ENCODE measurements around the gene CNOT3. TPM values are rescaled to one million over a fixed set of nuclear protein-coding genes. Genes with fewer than 3 reads are reported as not detected.

Gene CNOT3
- total and polyA plus RNA-seq, 2 of the 13 experiments (the other 11 are each of a cell fraction or from before 2014, with no cell fraction given), result 4.3 to 5.8 TPM

DNA sequence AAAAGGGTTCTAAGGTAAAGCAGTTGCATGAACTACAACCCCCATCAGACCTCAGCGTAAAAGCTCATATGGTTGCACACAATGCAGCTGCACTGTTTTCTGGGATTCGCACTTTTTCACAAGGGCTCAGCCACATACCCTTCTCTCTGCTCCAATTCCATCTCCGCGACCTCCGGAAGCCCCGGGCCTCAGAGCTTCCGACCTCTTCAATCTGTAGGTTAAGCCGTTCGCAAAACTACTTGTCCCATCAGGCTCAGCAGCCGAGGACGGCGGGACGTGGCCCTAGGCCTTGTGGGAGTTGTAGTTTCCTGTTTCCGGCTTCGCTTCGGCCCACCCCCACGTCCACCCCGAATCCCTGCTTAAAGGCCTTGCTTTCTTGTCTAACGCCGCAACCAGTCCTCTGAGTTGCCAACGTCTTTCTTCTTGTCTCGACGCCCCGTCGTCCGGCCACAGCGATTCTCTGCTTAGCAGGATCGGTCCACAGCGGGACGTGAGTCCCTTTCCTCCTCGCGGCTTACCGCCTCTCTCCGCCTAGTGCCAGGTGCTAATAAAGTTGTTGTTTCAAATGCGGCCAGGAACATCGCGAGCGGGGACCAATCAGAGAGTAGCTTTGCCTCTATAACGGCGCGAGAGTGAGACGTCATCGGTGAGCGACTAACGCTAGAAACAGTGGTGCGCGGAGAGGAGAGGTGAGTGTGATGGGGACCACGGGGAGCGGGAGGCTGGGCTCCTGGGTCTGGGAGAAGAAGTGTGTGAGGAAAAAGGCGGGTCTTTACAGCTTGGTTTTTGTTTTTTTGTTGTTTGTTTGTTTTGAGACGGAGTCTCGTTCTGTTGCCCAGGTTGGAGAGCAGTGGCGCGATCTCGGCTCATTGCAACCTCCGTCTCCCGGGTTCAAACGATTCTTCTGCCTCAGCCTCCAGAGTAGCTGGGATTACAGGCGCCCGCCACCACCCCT is 22.2 kb upstream of the CNOT3 start, which contains the start of the genes PRPF31 and TFPT (continued):
- TF ChIP-seq RBFOX2 (IDR thresholded peaks at IDR 0.05; ENCODE audit: low read depth, low read length) (peak; percentile 21; the same call in 1 of the 2 replicates), ZNF552 (CRISPR knock-in tag; IDR thresholded peaks at IDR 0.05; ENCODE audit: borderline replicate concordance) (peak; percentile 80; the same call in 1 of the 2 replicates), ZNF772 (CRISPR knock-in tag; IDR thresholded peaks at IDR 0.05) (0 out of 2 replicates have a peak, but pooled peaks have one; percentile 60), ZNF225 (CRISPR knock-in tag; IDR thresholded peaks at IDR 0.05) (no peak), MTF1 (CRISPR knock-in tag; IDR thresholded peaks at IDR 0.05) (no peak), MAFG (CRISPR knock-in tag; IDR thresholded peaks at IDR 0.05) (no peak), ZNF326 (CRISPR knock-in tag; IDR thresholded peaks at IDR 0.05; ENCODE audit: borderline replicate concordance) (no peak), MEF2D (CRISPR knock-in tag; IDR thresholded peaks at IDR 0.05) (peak; percentile 88), ZNF547 (CRISPR knock-in tag; IDR thresholded peaks at IDR 0.05) (peak; percentile 67; the same call in 1 of the 2 replicates), ZNF567 (CRISPR knock-in tag; IDR thresholded peaks at IDR 0.05; ENCODE audit: borderline replicate concordance) (no peak)
- TF ChIP-seq, protein P1, sequence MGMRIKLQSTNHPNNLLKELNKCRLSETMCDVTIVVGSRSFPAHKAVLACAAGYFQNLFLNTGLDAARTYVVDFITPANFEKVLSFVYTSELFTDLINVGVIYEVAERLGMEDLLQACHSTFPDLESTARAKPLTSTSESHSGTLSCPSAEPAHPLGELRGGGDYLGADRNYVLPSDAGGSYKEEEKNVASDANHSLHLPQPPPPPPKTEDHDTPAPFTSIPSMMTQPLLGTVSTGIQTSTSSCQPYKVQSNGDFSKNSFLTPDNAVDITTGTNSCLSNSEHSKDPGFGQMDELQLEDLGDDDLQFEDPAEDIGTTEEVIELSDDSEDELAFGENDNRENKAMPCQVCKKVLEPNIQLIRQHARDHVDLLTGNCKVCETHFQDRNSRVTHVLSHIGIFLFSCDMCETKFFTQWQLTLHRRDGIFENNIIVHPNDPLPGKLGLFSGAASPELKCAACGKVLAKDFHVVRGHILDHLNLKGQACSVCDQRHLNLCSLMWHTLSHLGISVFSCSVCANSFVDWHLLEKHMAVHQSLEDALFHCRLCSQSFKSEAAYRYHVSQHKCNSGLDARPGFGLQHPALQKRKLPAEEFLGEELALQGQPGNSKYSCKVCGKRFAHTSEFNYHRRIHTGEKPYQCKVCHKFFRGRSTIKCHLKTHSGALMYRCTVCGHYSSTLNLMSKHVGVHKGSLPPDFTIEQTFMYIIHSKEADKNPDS (CRISPR knock-in tag; IDR thresholded peaks at IDR 0.05), result no peak
- TF ChIP-seq, protein P2, sequence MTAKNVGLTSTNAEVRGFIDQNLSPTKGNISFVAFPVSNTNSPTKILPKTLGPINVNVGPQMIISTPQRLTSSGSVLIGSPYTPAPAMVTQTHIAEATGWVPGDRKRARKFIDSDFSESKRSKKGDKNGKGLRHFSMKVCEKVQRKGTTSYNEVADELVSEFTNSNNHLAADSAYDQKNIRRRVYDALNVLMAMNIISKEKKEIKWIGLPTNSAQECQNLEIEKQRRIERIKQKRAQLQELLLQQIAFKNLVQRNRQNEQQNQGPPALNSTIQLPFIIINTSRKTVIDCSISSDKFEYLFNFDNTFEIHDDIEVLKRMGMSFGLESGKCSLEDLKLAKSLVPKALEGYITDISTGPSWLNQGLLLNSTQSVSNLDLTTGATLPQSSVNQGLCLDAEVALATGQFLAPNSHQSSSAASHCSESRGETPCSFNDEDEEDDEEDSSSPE (CRISPR knock-in tag; IDR thresholded peaks at IDR 0.05), result peak; percentile 75; the same call in 1 of the 2 replicates
- TF ChIP-seq, protein P3, sequence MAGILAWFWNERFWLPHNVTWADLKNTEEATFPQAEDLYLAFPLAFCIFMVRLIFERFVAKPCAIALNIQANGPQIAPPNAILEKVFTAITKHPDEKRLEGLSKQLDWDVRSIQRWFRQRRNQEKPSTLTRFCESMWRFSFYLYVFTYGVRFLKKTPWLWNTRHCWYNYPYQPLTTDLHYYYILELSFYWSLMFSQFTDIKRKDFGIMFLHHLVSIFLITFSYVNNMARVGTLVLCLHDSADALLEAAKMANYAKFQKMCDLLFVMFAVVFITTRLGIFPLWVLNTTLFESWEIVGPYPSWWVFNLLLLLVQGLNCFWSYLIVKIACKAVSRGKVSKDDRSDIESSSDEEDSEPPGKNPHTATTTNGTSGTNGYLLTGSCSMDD (CRISPR knock-in tag; IDR thresholded peaks at IDR 0.05), result no peak
- TF ChIP-seq, protein P4, sequence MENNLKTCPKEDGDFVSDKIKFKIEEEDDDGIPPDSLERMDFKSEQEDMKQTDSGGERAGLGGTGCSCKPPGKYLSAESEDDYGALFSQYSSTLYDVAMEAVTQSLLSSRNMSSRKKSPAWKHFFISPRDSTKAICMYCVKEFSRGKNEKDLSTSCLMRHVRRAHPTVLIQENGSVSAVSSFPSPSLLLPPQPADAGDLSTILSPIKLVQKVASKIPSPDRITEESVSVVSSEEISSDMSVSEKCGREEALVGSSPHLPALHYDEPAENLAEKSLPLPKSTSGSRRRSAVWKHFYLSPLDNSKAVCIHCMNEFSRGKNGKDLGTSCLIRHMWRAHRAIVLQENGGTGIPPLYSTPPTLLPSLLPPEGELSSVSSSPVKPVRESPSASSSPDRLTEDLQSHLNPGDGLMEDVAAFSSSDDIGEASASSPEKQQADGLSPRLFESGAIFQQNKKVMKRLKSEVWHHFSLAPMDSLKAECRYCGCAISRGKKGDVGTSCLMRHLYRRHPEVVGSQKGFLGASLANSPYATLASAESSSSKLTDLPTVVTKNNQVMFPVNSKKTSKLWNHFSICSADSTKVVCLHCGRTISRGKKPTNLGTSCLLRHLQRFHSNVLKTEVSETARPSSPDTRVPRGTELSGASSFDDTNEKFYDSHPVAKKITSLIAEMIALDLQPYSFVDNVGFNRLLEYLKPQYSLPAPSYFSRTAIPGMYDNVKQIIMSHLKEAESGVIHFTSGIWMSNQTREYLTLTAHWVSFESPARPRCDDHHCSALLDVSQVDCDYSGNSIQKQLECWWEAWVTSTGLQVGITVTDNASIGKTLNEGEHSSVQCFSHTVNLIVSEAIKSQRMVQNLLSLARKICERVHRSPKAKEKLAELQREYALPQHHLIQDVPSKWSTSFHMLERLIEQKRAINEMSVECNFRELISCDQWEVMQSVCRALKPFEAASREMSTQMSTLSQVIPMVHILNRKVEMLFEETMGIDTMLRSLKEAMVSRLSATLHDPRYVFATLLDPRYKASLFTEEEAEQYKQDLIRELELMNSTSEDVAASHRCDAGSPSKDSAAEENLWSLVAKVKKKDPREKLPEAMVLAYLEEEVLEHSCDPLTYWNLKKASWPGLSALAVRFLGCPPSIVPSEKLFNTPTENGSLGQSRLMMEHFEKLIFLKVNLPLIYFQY (CRISPR knock-in tag; IDR thresholded peaks at IDR 0.05; ENCODE audit: borderline replicate concordance), result no peak; the same call in 1 of the 2 replicates

Data from HepG2 (cell line).